GM12801 (cell line): ENCODE data around the gene CD93.

Experiments used
- CTCF ChIP-seq: IDR thresholded peaks from one replicate; pipeline ENCODE4 v1.5.1; 2011; ENCODE audit warnings: control low read depth; ENCODE audit not compliant: insufficient read length; ENCODE audit errors: extremely low read depth

CD93 gene

GRCh38 chr20:23092384-23092756 lies 6.2 kb upstream of the CD93 start:
- TF ChIP-seq CTCF, result no peak

- TF ChIP-seq CTCF, result no peak
These were observed 5.7 kb upstream of the CD93 start for GRCh38 chr20:23091721-23092383.

- no peak for TF ChIP-seq CTCF
These were observed 4.8 kb upstream of the CD93 start for GRCh38 chr20:23090878-23091277.

DNA sequence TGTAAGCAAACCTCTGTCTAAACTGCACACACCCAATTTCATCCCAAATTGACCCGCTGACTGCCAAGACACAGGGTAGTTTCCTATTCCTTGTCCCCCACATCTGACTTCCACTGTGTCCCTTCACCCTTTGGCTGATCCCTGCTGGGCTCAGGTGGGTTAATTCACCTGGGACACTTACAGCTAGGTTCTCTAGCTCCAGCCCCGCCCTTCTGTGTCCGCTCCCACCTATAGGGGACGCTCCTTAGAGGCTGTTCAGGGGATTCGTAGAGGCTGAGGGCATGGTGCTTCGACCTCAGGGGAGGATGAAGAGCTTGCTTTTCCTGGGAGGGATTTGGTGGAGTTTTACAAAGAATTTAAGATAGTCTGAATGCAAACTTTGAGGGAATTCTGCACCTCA lies 4.0 kb upstream of the CD93 start:
- TF ChIP-seq CTCF, result no peak

GRCh38 chr20:23088866-23089265 lies 2.7 kb upstream of the CD93 start:
- TF ChIP-seq CTCF, result no peak

DNA sequence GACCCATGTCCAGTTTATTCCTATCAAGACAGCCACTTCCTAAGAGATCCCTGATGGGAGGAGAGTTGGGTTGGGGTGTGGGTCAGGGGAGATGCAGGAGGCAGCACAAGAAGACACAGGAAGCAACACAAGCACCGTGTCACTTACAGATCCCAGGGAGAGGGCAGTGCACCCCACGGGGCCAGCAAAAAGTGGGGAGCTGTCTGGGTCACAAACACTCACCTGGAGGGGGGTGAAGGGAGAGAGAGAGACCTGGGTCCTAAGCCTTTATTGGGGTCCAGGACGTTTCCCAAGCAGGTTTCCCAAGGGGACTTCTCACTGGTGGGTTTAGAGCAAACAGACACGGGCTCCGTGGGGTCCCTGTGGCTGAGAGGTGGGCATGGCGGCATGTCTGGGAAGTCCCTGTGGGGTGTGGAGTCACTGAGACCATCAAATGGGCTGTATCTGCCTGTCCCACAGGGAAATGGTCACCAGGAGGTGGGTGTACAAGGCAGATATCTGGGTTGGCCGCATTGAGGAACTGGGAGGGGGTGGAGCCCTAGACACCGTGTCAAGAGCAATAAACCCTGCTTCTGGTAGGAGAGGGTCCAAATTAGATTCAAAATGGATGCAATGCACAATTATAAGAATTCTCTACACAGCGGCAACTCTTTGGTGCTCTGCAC lies 1.6 kb upstream of the CD93 start:
- TF ChIP-seq CTCF, result no peak

- no peak for TF ChIP-seq CTCF
These were observed 847 bp upstream of the CD93 start for GRCh38 chr20:23086931-23087411.
